HepG2 (cell line): ENCODE measurements around the gene HIGD1A. TPM values are rescaled to one million over a fixed set of nuclear protein-coding genes. Genes with fewer than 3 reads are reported as not detected.

Experiments used
- CBFB ChIP-seq: sonication (generic); formaldehyde crosslinking; IDR thresholded peaks from 2 replicates; pipeline ENCODE4 v1.4.0; 2020; ENCODE audit warnings: missing genetic modification reagents
- FOSL2 ChIP-seq: sonication (generic); formaldehyde crosslinking; IDR thresholded peaks from 2 replicates; pipeline ENCODE4 v1.4.0; 2020; ENCODE audit warnings: missing genetic modification reagents
- FOXA1 ChIP-seq, 2 experiments: fragments of 450-650 bp in 1 of 2; sonication (generic) in 1 of 2; formaldehyde crosslinking in 1 of 2; IDR thresholded peaks; 2 replicates each; pipeline versions ENCODE4 v1.4.0 to v1.6.1; 2016 to 2020; ENCODE audit warnings: missing genetic modification reagents in 1 of 2
- FOXO1 ChIP-seq: sonication (generic); formaldehyde crosslinking; IDR thresholded peaks from 2 replicates; pipeline ENCODE4 v1.4.0; 2020; ENCODE audit warnings: missing genetic modification reagents
- GATAD2A ChIP-seq: IDR thresholded peaks from 2 replicates; pipeline ENCODE4 v1.6.1; 2016
- JDP2 ChIP-seq: sonication (generic); formaldehyde crosslinking; IDR thresholded peaks from 2 replicates; pipeline ENCODE4 v1.8.1; 2022; ENCODE audit warnings: missing genetic modification reagents, borderline replicate concordance
- WIZ ChIP-seq: sonication (generic); formaldehyde crosslinking; IDR thresholded peaks from 2 replicates; pipeline ENCODE4 v1.5.1; 2020; ENCODE audit warnings: mild to moderate bottlenecking, missing genetic modification reagents
- ZFAT ChIP-seq: sonication (generic); formaldehyde crosslinking; conservative IDR thresholded peaks from 2 replicates; pipeline ENCODE4 v1.8.1; 2023; ENCODE audit warnings: missing genetic modification reagents, inconsistent platforms
- ZFX ChIP-seq: sonication (generic); formaldehyde crosslinking; IDR thresholded peaks from 2 replicates; pipeline ENCODE4 v1.4.0; 2020; ENCODE audit warnings: mild to moderate bottlenecking, low read depth, missing genetic modification reagents, moderate library complexity
- ZNF180 ChIP-seq: sonication (generic); formaldehyde crosslinking; IDR thresholded peaks from 2 replicates; pipeline ENCODE4 v1.4.0; 2020; ENCODE audit warnings: low read depth, missing genetic modification reagents, borderline replicate concordance
- ZNF883 ChIP-seq: sonication (generic); formaldehyde crosslinking; IDR thresholded peaks from 2 replicates; pipeline ENCODE4 v1.5.1; 2020; ENCODE audit warnings: mild to moderate bottlenecking, missing genetic modification reagents; ENCODE audit errors: not compliant biosample characterization
- polyA plus RNA-seq, 8 experiments: library from polyadenylated mRNA; depleted of rRNA in 3 of 8; stranded (reverse) in 7 of 8; unstranded in 1 of 8; fragments of >200 nt; fragmentation: Illumina TruSeq in 4 of 8; extraction: Trizol in 4 of 8; gene quantifications; 2 replicates each; pipeline versions ENCODE4 v1.2.1 to v1.2.3, GENCODE V29; 2011 to 2016; ENCODE audit warnings: low read depth in 4 of 8, missing spikeins in 1 of 8, mixed read lengths in 1 of 8; ENCODE audit not compliant: insufficient read depth in 1 of 8
- total RNA-seq, 5 experiments: library from RNA; depleted of rRNA; stranded (reverse); fragments of >200 nt; fragmentation: Illumina TruSeq; extraction: Trizol; gene quantifications; 2 replicates each; pipeline ENCODE4 v1.2.3, GENCODE V29; 2016; ENCODE audit warnings: low read depth in 1 of 5
- TF ChIP-seq, protein P1 (sequence below): sonication (generic); formaldehyde crosslinking; IDR thresholded peaks from 2 replicates; pipeline ENCODE4 v1.9.0; 2021; ENCODE audit warnings: missing genetic modification reagents, borderline replicate concordance
- TF ChIP-seq, protein P2 (sequence below): IDR thresholded peaks from 2 replicates; pipeline ENCODE4 v1.6.1; 2018; ENCODE audit warnings: missing genetic modification reagents, mild to moderate bottlenecking, missing compliant biosample characterization
- TF ChIP-seq, protein P3 (sequence below): sonication (generic); formaldehyde crosslinking; IDR thresholded peaks from 2 replicates; pipeline ENCODE4 v1.4.0; 2020; ENCODE audit warnings: missing genetic modification reagents, borderline replicate concordance
- TF ChIP-seq, protein P4 (sequence below): sonication (generic); formaldehyde crosslinking; IDR thresholded peaks from 2 replicates; pipeline ENCODE4 v1.4.0; 2020; ENCODE audit warnings: missing genetic modification reagents
- TF ChIP-seq, protein P5 (sequence below): sonication (generic); formaldehyde crosslinking; IDR thresholded peaks from 2 replicates; pipeline ENCODE4 v1.4.0; 2020; ENCODE audit warnings: mild to moderate bottlenecking, missing genetic modification reagents
- TF ChIP-seq, protein P6 (sequence below): sonication (generic); formaldehyde crosslinking; IDR thresholded peaks from 2 replicates; pipeline ENCODE4 v1.5.0; 2020; ENCODE audit warnings: mild to moderate bottlenecking, missing genetic modification reagents, moderate library complexity
- TF ChIP-seq, protein P7 (sequence below): sonication (generic); formaldehyde crosslinking; IDR thresholded peaks from 2 replicates; pipeline ENCODE4 v1.8.1; 2023; ENCODE audit warnings: mild to moderate bottlenecking, missing genetic modification reagents

Gene HIGD1A
- total and polyA plus RNA-seq, 2 of the 13 experiments (the other 11 are each of a cell fraction or from before 2014, with no cell fraction given), result 222 to 253 TPM

DNA sequence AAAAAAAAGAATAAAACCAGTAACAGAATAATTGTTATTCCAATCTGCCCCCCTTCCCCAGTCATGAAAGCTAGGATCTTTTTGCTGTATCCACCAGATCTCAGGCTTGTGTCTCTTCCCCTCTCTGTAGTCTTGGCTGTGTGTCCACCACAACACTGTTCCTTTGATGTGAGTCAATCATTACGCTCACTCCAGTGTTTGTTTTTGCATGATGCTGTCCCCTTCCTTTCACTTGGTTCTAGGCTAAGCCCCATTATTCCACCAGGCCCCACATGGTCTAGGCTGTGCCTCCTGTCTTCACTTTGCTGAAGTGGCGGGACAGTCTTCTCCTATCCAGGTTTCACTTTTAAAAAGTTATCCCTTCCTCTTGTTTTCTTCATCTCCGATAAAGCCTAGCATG lies 18.5 kb upstream of the HIGD1A start (continued):
- TF ChIP-seq, protein P1, sequence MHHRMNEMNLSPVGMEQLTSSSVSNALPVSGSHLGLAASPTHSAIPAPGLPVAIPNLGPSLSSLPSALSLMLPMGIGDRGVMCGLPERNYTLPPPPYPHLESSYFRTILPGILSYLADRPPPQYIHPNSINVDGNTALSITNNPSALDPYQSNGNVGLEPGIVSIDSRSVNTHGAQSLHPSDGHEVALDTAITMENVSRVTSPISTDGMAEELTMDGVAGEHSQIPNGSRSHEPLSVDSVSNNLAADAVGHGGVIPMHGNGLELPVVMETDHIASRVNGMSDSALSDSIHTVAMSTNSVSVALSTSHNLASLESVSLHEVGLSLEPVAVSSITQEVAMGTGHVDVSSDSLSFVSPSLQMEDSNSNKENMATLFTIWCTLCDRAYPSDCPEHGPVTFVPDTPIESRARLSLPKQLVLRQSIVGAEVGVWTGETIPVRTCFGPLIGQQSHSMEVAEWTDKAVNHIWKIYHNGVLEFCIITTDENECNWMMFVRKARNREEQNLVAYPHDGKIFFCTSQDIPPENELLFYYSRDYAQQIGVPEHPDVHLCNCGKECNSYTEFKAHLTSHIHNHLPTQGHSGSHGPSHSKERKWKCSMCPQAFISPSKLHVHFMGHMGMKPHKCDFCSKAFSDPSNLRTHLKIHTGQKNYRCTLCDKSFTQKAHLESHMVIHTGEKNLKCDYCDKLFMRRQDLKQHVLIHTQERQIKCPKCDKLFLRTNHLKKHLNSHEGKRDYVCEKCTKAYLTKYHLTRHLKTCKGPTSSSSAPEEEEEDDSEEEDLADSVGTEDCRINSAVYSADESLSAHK (CRISPR knock-in tag), result no peak
- TF ChIP-seq WIZ (CRISPR knock-in tag) (no peak), ZFAT (CRISPR knock-in tag) (no peak), GATAD2A (CRISPR knock-in tag) (peak; percentile 60), FOXA1 (IDR thresholded peaks at IDR 0.05) (no peak), FOXA1 (CRISPR knock-in tag; IDR thresholded peaks at IDR 0.05) (peak; percentile 67), FOXO1 (CRISPR knock-in tag) (peak; percentile 43), ZNF180 (CRISPR knock-in tag) (no peak), FOSL2 (peak; percentile 78), ZNF883 (CRISPR knock-in tag) (no peak), CBFB (no peak), ZFX (CRISPR knock-in tag) (peak; percentile 59), JDP2 (CRISPR knock-in tag) (no peak)
- TF ChIP-seq, protein P2, sequence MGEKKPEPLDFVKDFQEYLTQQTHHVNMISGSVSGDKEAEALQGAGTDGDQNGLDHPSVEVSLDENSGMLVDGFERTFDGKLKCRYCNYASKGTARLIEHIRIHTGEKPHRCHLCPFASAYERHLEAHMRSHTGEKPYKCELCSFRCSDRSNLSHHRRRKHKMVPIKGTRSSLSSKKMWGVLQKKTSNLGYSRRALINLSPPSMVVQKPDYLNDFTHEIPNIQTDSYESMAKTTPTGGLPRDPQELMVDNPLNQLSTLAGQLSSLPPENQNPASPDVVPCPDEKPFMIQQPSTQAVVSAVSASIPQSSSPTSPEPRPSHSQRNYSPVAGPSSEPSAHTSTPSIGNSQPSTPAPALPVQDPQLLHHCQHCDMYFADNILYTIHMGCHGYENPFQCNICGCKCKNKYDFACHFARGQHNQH (CRISPR knock-in tag), result peak; percentile 33; the same call in 1 of the 2 replicates
- TF ChIP-seq, protein P3, sequence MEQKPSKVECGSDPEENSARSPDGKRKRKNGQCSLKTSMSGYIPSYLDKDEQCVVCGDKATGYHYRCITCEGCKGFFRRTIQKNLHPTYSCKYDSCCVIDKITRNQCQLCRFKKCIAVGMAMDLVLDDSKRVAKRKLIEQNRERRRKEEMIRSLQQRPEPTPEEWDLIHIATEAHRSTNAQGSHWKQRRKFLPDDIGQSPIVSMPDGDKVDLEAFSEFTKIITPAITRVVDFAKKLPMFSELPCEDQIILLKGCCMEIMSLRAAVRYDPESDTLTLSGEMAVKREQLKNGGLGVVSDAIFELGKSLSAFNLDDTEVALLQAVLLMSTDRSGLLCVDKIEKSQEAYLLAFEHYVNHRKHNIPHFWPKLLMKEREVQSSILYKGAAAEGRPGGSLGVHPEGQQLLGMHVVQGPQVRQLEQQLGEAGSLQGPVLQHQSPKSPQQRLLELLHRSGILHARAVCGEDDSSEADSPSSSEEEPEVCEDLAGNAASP, result no peak; the same call in 1 of the 2 replicates
- TF ChIP-seq, protein P4, sequence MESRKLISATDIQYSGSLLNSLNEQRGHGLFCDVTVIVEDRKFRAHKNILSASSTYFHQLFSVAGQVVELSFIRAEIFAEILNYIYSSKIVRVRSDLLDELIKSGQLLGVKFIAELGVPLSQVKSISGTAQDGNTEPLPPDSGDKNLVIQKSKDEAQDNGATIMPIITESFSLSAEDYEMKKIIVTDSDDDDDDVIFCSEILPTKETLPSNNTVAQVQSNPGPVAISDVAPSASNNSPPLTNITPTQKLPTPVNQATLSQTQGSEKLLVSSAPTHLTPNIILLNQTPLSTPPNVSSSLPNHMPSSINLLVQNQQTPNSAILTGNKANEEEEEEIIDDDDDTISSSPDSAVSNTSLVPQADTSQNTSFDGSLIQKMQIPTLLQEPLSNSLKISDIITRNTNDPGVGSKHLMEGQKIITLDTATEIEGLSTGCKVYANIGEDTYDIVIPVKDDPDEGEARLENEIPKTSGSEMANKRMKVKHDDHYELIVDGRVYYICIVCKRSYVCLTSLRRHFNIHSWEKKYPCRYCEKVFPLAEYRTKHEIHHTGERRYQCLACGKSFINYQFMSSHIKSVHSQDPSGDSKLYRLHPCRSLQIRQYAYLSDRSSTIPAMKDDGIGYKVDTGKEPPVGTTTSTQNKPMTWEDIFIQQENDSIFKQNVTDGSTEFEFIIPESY (CRISPR knock-in tag), result peak; percentile 42
- TF ChIP-seq, protein P5, sequence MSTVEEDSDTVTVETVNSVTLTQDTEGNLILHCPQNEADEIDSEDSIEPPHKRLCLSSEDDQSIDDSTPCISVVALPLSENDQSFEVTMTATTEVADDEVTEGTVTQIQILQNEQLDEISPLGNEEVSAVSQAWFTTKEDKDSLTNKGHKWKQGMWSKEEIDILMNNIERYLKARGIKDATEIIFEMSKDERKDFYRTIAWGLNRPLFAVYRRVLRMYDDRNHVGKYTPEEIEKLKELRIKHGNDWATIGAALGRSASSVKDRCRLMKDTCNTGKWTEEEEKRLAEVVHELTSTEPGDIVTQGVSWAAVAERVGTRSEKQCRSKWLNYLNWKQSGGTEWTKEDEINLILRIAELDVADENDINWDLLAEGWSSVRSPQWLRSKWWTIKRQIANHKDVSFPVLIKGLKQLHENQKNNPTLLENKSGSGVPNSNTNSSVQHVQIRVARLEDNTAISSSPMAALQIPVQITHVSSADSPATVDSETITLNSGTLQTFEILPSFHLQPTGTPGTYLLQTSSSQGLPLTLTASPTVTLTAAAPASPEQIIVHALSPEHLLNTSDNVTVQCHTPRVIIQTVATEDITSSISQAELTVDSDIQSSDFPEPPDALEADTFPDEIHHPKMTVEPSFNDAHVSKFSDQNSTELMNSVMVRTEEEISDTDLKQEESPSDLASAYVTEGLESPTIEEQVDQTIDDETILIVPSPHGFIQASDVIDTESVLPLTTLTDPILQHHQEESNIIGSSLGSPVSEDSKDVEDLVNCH (CRISPR knock-in tag), result no peak
- TF ChIP-seq, protein P6, sequence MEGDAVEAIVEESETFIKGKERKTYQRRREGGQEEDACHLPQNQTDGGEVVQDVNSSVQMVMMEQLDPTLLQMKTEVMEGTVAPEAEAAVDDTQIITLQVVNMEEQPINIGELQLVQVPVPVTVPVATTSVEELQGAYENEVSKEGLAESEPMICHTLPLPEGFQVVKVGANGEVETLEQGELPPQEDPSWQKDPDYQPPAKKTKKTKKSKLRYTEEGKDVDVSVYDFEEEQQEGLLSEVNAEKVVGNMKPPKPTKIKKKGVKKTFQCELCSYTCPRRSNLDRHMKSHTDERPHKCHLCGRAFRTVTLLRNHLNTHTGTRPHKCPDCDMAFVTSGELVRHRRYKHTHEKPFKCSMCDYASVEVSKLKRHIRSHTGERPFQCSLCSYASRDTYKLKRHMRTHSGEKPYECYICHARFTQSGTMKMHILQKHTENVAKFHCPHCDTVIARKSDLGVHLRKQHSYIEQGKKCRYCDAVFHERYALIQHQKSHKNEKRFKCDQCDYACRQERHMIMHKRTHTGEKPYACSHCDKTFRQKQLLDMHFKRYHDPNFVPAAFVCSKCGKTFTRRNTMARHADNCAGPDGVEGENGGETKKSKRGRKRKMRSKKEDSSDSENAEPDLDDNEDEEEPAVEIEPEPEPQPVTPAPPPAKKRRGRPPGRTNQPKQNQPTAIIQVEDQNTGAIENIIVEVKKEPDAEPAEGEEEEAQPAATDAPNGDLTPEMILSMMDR, result no peak
- TF ChIP-seq, protein P7, sequence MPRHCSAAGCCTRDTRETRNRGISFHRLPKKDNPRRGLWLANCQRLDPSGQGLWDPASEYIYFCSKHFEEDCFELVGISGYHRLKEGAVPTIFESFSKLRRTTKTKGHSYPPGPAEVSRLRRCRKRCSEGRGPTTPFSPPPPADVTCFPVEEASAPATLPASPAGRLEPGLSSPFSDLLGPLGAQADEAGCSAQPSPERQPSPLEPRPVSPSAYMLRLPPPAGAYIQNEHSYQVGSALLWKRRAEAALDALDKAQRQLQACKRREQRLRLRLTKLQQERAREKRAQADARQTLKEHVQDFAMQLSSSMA (CRISPR knock-in tag), result no peak
